K562 (cell line): ENCODE results near the gene FOXO4. TPM values are rescaled to one million over a fixed set of nuclear protein-coding genes. Genes with fewer than 3 reads are reported as not detected.

ENCODE experiments used
- ATAC-seq: fragments of 200-7000 bp; cut with Tn5 transposase; 3 replicates; pipeline ENCODE4 v1.9.1; 2020; ENCODE audit warnings: moderate library complexity
- BruUV-seq: library from RNA; stranded (reverse); fragments of 400-500 nt; replicated peaks from 2 replicates; lab custom pipeline; 2021; lab: Mats Ljungman, UMichigan
- CTCF ChIA-PET: fragments of 300-600 bp; formaldehyde crosslinking; extraction: SDS; loops from one replicate; lab custom pipeline; 2021; ENCODE audit warnings: low intra/inter-chr PET ratio; lab: Yijun Ruan, JAX
- POLR2A ChIA-PET: fragments of 300-600, 350-650 bp; sonication (Branson Sonifier 250); formaldehyde crosslinking; extraction: SDS; loops from one replicate; lab custom pipeline; 2021; ENCODE audit warnings: antibody characterized with exemption, inconsistent platforms; lab: Yijun Ruan, JAX
- DNase-seq, 4 experiments: peaks; one replicate each; pipeline versions ENCODE4 v3.0.0 to v3.0.0-alpha.2; 2011 to 2018; ENCODE audit warnings: low spot score in 3 of 4, mixed read lengths in 3 of 4; ENCODE audit errors: extremely low read depth in 1 of 4
- FAIRE-seq: peaks from 2 replicates; lab custom pipeline; 2011; peaks lifted over from hg19 to GRCh38; lab: Jason Lieb, UNC
- H2AFZ ChIP-seq: 2 replicates; pipeline ENCODE4 v1.6.0; 2011; ENCODE audit warnings: low read depth, low read length, control low read depth, inconsistent platforms
- H3K27ac ChIP-seq: fragments of 200-600 bp; 3 replicates; pipeline ENCODE4 v1.8.0; 2011; ENCODE audit warnings: low read depth, mild to moderate bottlenecking, control low read depth, inconsistent platforms, low read length, moderate library complexity, mixed read lengths; ENCODE audit errors: extremely low read depth
- H3K27me3 ChIP-seq, 2 experiments: fragments of 300-600 bp in 1 of 2; 2 replicates in 1 of 2; 3 replicates in 1 of 2; pipeline versions ENCODE4 v1.6.0 to v1.8.0; 2011; ENCODE audit warnings: inconsistent platforms in 2 of 2, low read length in 2 of 2, mild to moderate bottlenecking in 1 of 2, mixed read lengths in 1 of 2, moderate library complexity in 1 of 2; ENCODE audit not compliant: control insufficient read depth in 2 of 2, insufficient read depth in 2 of 2
- H3K36me3 ChIP-seq: fragments of 300-600 bp; 3 replicates; pipeline ENCODE4 v1.8.0; 2011; ENCODE audit warnings: mild to moderate bottlenecking, low read length, inconsistent platforms; ENCODE audit not compliant: control insufficient read depth, insufficient read depth
- H3K4me1 ChIP-seq, 2 experiments: fragments of 200-600 bp in 1 of 2; replicated peaks in 1 of 2; 2 replicates in 1 of 2; 3 replicates in 1 of 2; pipeline versions ENCODE4 v1.5.1 to v1.8.0; 2011; ENCODE audit warnings: inconsistent platforms in 2 of 2, low read length in 2 of 2, mild to moderate bottlenecking in 1 of 2, mixed read lengths in 1 of 2, moderate library complexity in 1 of 2; ENCODE audit not compliant: control insufficient read depth in 2 of 2, insufficient read depth in 2 of 2
- H3K4me2 ChIP-seq: 2 replicates; pipeline ENCODE4 v1.6.1; 2011; ENCODE audit warnings: low read length, control low read depth, inconsistent platforms, mixed read lengths; ENCODE audit not compliant: insufficient read depth
- H3K4me3 ChIP-seq: fragments of 200-600 bp; sonication (generic), shearing (Covaris generic); 2 replicates; pipeline ENCODE4 v1.5.1; 2016; ENCODE audit warnings: control low read depth, inconsistent platforms
- H3K79me2 ChIP-seq: fragments of 200-600 bp; 3 replicates; pipeline ENCODE4 v1.8.0; 2011; ENCODE audit warnings: low read length, inconsistent platforms; ENCODE audit not compliant: control insufficient read depth, insufficient read depth
- H3K9ac ChIP-seq, 2 experiments: 2 replicates each; pipeline versions ENCODE4 v1.6.0 to v1.6.1; 2011; ENCODE audit warnings: low read depth in 2 of 2, low read length in 2 of 2, control low read depth in 1 of 2, inconsistent platforms in 1 of 2, mild to moderate bottlenecking in 1 of 2, mixed read lengths in 1 of 2; ENCODE audit not compliant: insufficient read depth in 1 of 2
- H3K9me1 ChIP-seq: one replicate; pipeline ENCODE4 v1.6.0; 2011; ENCODE audit warnings: inconsistent platforms, mild to moderate bottlenecking, low read length, moderate library complexity; ENCODE audit not compliant: control insufficient read depth, insufficient read depth
- H3K9me3 ChIP-seq: replicated peaks from 2 replicates; pipeline ENCODE4 v1.5.1; 2011; ENCODE audit warnings: low read depth, low read length, inconsistent platforms; ENCODE audit not compliant: control insufficient read depth, insufficient read depth
- H4K20me1 ChIP-seq: replicated peaks from 2 replicates; pipeline ENCODE4 v1.6.1; 2011; ENCODE audit warnings: low read length, inconsistent platforms, mixed read lengths; ENCODE audit not compliant: control insufficient read depth, insufficient read depth
- CBFA2T3 ChIP-seq: fragments of 450-650 bp; IDR thresholded peaks from 2 replicates; pipeline ENCODE4 v1.6.1; 2017
- GABPA ChIP-seq: fragments of 200-800 bp; sonication (Bioruptor generic); conservative IDR thresholded peaks from 2 replicates; pipeline ENCODE4 v1.6.1; 2016; ENCODE audit warnings: low read depth, missing genetic modification characterization, missing compliant biosample characterization
- NUFIP1 ChIP-seq: fragments of 450-650 bp; IDR thresholded peaks from 2 replicates; pipeline ENCODE4 v1.6.1; 2018; ENCODE audit not compliant: partially characterized antibody
- SMAD2 ChIP-seq: fragments of 150-350 bp; IDR thresholded peaks from 2 replicates; pipeline ENCODE4 v1.6.1; 2014; ENCODE audit warnings: low read depth, mild to moderate bottlenecking, low read length
- SMAD4 ChIP-seq: fragments of 250-450 bp; sonication (Bioruptor Pico); conservative IDR thresholded peaks from 2 replicates; pipeline ENCODE4 v1.8.0; 2021; ENCODE audit warnings: inconsistent platforms, mild to moderate bottlenecking, moderate library complexity
- TEAD1 ChIP-seq, 2 experiments: fragments of 450-650 bp in 1 of 2; sonication (generic) in 1 of 2; formaldehyde crosslinking; IDR thresholded peaks; 2 replicates each; pipeline versions ENCODE4 v1.4.0 to v1.8.0; 2020 to 2022; ENCODE audit warnings: mild to moderate bottlenecking in 2 of 2, missing genetic modification reagents in 1 of 2
- ZNF561 ChIP-seq: fragments of 450-650 bp; formaldehyde crosslinking; conservative IDR thresholded peaks from 2 replicates; pipeline ENCODE4 v1.4.0; 2020; ENCODE audit warnings: mild to moderate bottlenecking, moderate library complexity
- WGBS: fragments of 100-300 bp; shearing (Covaris generic); methylation state at CpG from one replicate; pipeline ENCODE4 v1.1.6; 2016; ENCODE audit warnings: low coverage, mixed read lengths; ENCODE audit not compliant: insufficient coverage; ENCODE audit errors: missing lambda C conversion rate; 5-methylcytosine and 5-hydroxymethylcytosine counted together
- in situ Hi-C: fragments of 300-500 bp; cut with MboI; formaldehyde crosslinking; loops from 4 replicates; pipeline ENCODE4 v1.15.0; 2018; ENCODE audit warnings: inconsistent platforms, mixed read lengths
- intact Hi-C: fragments of 100-400 bp; cut with micrococcal nuclease; formaldehyde crosslinking; loops from 2 replicates; pipeline ENCODE4 v1.14.2; 2022
- polyA plus RNA-seq, 8 experiments: library from polyadenylated mRNA; depleted of rRNA in 4 of 8; stranded (reverse) in 5 of 8; unstranded in 3 of 8; fragments of >200 nt; fragmentation: Nextera tagmentation in 2 of 8; fragmentation: Illumina TruSeq in 1 of 8; extraction: Ambion mirVana in 2 of 8; extraction: Trizol in 1 of 8; gene quantifications; 2 replicates each; pipeline versions ENCODE4 v1.2.1 to v1.2.3, GENCODE V29; 2011 to 2014; ENCODE audit warnings: inconsistent platforms in 1 of 8, missing spikeins in 1 of 8
- total RNA-seq, 7 experiments: library from RNA; depleted of rRNA in 6 of 7; stranded (reverse); fragments of >200 nt in 6 of 7; fragmentation: Illumina TruSeq in 2 of 7; extraction: Trizol in 2 of 7; gene quantifications; 2 replicates each; pipeline versions ENCODE4 v1.2.1 to v1.2.3, GENCODE V29; 2011 to 2021; ENCODE audit warnings: low replicate concordance in 1 of 7
- TF ChIP-seq, protein P1 (sequence below), 2 experiments: IDR thresholded peaks in 1 of 2; conservative IDR thresholded peaks in 1 of 2; 2 replicates each; pipeline ENCODE4 v1.6.1; 2016; ENCODE audit warnings: low read depth in 2 of 2, mild to moderate bottlenecking in 1 of 2, missing compliant biosample characterization in 1 of 2, missing genetic modification characterization in 1 of 2, moderate library complexity in 1 of 2
- TF ChIP-seq, protein P2 (sequence below): sonication (generic); formaldehyde crosslinking; IDR thresholded peaks from 2 replicates; pipeline ENCODE4 v1.8.1; 2023; ENCODE audit warnings: mild to moderate bottlenecking, missing genetic modification reagents
- TF ChIP-seq, protein P3 (sequence below): fragments of 450-650 bp; IDR thresholded peaks from 2 replicates; pipeline ENCODE4 v1.6.1; 2017; ENCODE audit warnings: antibody characterized with exemption, mild to moderate bottlenecking
- TF ChIP-seq, protein P4 (sequence below): fragments of 450-650 bp; IDR thresholded peaks from 2 replicates; pipeline ENCODE4 v1.6.1; 2016

FOXO4 gene
- total and polyA plus RNA-seq, 9 of the 15 experiments (the other 6 are each of a cell fraction or from before 2014, with no cell fraction given): 0.13 to 26.6 (median 8.5) TPM

DNA sequence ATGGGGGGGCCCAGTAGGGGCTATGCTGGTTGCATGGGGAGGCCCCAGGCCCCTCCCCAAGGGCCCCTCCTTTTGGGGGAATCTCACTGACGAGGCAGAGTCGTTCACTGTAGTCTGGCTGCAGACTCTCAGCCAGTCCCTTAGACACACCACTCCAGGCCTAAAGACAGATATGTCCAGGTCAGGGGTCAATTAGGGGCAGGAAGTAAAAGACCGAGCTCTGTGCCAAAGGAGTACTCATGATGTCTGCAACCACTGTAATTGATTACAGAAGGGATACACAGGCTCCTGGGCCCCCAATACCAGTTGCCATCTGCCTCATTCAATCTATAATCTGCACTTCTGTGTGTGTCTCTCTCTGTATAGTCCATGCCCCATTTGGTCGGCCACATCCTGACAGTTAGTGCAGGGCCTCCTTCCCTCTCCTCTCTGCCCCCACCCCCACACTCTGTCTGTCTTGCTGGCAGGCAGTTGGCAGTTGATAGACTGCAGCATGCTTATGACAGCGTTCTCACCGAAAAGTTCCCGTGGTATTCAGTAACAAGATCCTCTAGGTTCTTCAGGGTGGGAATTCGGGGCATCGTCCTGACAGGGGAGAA, 12.2 kb downstream of the FOXO4 start:
- peak; percentile 36 for ATAC-seq
- TF ChIP-seq, protein P1, sequence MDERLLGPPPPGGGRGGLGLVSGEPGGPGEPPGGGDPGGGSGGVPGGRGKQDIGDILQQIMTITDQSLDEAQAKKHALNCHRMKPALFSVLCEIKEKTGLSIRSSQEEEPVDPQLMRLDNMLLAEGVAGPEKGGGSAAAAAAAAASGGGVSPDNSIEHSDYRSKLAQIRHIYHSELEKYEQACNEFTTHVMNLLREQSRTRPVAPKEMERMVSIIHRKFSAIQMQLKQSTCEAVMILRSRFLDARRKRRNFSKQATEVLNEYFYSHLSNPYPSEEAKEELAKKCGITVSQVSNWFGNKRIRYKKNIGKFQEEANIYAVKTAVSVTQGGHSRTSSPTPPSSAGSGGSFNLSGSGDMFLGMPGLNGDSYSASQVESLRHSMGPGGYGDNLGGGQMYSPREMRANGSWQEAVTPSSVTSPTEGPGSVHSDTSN (CRISPR knock-in tag; IDR thresholded peaks at IDR 0.05; ENCODE audit: low read depth): no peak
- TF ChIP-seq, protein P1 (tag; conservative IDR thresholded peaks at IDR 0.05; ENCODE audit: low read depth): peak; percentile 49; the same call in 1 of the 2 replicates
- TF ChIP-seq SMAD2 (no peak), TEAD1 (CRISPR knock-in tag; IDR thresholded peaks at IDR 0.05) (no peak), CBFA2T3 (peak; percentile 31; the same call in 1 of the 2 replicates), NUFIP1 (no peak), SMAD4 (CRISPR knock-in tag) (0 out of 2 replicates have a peak, but pooled peaks have one; percentile 35), ZNF561 (CRISPR knock-in tag) (no peak), GABPA (tag) (0 out of 2 replicates have a peak, but pooled peaks have one; percentile 18)
- TF ChIP-seq, protein P2, sequence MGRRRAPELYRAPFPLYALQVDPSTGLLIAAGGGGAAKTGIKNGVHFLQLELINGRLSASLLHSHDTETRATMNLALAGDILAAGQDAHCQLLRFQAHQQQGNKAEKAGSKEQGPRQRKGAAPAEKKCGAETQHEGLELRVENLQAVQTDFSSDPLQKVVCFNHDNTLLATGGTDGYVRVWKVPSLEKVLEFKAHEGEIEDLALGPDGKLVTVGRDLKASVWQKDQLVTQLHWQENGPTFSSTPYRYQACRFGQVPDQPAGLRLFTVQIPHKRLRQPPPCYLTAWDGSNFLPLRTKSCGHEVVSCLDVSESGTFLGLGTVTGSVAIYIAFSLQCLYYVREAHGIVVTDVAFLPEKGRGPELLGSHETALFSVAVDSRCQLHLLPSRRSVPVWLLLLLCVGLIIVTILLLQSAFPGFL (CRISPR knock-in tag): no peak
- TF ChIP-seq, protein P3, sequence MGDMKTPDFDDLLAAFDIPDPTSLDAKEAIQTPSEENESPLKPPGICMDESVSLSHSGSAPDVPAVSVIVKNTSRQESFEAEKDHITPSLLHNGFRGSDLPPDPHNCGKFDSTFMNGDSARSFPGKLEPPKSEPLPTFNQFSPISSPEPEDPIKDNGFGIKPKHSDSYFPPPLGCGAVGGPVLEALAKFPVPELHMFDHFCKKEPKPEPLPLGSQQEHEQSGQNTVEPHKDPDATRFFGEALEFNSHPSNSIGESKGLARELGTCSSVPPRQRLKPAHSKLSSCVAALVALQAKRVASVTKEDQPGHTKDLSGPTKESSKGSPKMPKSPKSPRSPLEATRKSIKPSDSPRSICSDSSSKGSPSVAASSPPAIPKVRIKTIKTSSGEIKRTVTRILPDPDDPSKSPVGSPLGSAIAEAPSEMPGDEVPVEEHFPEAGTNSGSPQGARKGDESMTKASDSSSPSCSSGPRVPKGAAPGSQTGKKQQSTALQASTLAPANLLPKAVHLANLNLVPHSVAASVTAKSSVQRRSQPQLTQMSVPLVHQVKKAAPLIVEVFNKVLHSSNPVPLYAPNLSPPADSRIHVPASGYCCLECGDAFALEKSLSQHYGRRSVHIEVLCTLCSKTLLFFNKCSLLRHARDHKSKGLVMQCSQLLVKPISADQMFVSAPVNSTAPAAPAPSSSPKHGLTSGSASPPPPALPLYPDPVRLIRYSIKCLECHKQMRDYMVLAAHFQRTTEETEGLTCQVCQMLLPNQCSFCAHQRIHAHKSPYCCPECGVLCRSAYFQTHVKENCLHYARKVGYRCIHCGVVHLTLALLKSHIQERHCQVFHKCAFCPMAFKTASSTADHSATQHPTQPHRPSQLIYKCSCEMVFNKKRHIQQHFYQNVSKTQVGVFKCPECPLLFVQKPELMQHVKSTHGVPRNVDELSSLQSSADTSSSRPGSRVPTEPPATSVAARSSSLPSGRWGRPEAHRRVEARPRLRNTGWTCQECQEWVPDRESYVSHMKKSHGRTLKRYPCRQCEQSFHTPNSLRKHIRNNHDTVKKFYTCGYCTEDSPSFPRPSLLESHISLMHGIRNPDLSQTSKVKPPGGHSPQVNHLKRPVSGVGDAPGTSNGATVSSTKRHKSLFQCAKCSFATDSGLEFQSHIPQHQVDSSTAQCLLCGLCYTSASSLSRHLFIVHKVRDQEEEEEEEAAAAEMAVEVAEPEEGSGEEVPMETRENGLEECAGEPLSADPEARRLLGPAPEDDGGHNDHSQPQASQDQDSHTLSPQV: peak; percentile 74
- TF ChIP-seq, protein P4, sequence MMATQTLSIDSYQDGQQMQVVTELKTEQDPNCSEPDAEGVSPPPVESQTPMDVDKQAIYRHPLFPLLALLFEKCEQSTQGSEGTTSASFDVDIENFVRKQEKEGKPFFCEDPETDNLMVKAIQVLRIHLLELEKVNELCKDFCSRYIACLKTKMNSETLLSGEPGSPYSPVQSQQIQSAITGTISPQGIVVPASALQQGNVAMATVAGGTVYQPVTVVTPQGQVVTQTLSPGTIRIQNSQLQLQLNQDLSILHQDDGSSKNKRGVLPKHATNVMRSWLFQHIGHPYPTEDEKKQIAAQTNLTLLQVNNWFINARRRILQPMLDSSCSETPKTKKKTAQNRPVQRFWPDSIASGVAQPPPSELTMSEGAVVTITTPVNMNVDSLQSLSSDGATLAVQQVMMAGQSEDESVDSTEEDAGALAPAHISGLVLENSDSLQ: peak; percentile 27; the same call in 1 of the 2 replicates

More for the DNA sequence above, 12.2 kb downstream of the FOXO4 start:
- POLR2A ChIA-PET: interaction anchor here (1.3 kb wide), 1 partner anchor 23 kb away, joined by 4 read pairs; no protein-coding TSS in a partner anchor
- peaks cover 41 to 76% of the 10 kb centered on the region in 2 experiments for H3K4me1 ChIP-seq
- H3K9ac ChIP-seq: peak overlapping the region; percentile 35 to 38; a peak in 3 of 4 replicates
- 0% methylated on average over 3 of the region's 9 CpGs for WGBS
- H3K36me3 ChIP-seq: no peaks in the 10 kb centered on the region
- CTCF ChIA-PET: no interaction called here
- H3K9me1 ChIP-seq: no peaks in the 10 kb centered on the region
- H3K4me3 ChIP-seq: no peak overlapping the region
- H3K27me3 ChIP-seq: no peaks in the 10 kb centered on the region
- H3K27ac ChIP-seq: peak overlapping the region; percentile 58
- intact Hi-C loops: no loop called here
- FAIRE-seq (peak; percentile 80), DNase-seq (peak in 2 of 4 experiments; percentile 51 to 69)
- in situ Hi-C loops: no loop called here
- TSS peak; percentile 17 for BruUV-seq
- H2AFZ ChIP-seq: peak overlapping the region; percentile 75
- no peaks in the 10 kb centered on the region for H3K9me3 ChIP-seq
- H3K4me2 ChIP-seq: peak overlapping the region; percentile 50
- H4K20me1 ChIP-seq: no peaks in the 10 kb centered on the region
- H3K79me2 ChIP-seq: peaks cover 24% of the 10 kb centered on the region; the same call in 2 of the 3 replicates
